Left colon (tissue), 2 donors: ENCODE data around the gene PTGFR. TPM values are rescaled to one million over a fixed set of nuclear protein-coding genes. Genes with fewer than 3 reads are reported as not detected.

Experiments
- ATAC-seq: fragments of 200-7000 bp; cut with Tn5 transposase; one replicate; pipeline ENCODE4 v1.9.1; 2020; ENCODE audit warnings: mild to moderate bottlenecking, moderate library complexity
- DNase-seq, 2 donors: peaks; one replicate each; pipeline ENCODE4 v3.0.0-alpha.2; 2020
- intact Hi-C, 2 donors: fragments of 100-400 bp; cut with DNase I in 1 of 2; cut with micrococcal nuclease in 1 of 2; formaldehyde crosslinking; loops; one replicate each; pipeline versions ENCODE4 v1.11.2 to v1.14.0; 2022; cut with DNase I, micrococcal nuclease
- total RNA-seq, 2 donors: library from RNA; stranded (reverse); fragmentation: NEBNext Ultra II Directional; extraction: Animal tissue kit (Norgen Biotek cat#: 25700); gene quantifications; one replicate each; pipeline ENCODE4 v1.2.1, GENCODE V29; 2021
- donor health status: DM: no; HTN: no; CAD: no.
- donor health status: DM: yes; HTN: yes; CAD: no.

The PTGFR gene
- total RNA-seq, 2 donors from 2014 or later, result 0.18 to 0.87 TPM

DNA sequence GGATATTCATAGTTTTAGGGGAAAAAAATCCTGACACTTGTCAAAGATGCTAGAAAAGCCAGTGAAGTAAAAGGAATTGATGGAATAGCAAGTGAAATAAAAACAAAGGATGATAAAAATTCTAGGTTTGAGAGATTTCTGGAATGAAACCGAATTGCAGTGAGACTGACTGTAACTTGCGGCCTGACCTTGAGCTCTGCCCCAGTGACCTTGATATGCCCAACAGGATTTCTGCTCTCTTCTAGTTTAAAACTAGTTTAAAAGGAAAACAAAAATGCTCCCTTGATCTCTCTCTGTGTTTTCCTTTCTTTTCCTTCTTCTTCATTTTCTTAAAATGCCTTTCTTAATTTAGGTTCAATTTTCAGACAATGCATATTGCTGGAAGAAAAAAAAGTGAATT, 74.6 kb downstream of the PTGFR start:
- intact Hi-C loops, result no loop called here
- DNase-seq (no peak), ATAC-seq (no peak)

DNA sequence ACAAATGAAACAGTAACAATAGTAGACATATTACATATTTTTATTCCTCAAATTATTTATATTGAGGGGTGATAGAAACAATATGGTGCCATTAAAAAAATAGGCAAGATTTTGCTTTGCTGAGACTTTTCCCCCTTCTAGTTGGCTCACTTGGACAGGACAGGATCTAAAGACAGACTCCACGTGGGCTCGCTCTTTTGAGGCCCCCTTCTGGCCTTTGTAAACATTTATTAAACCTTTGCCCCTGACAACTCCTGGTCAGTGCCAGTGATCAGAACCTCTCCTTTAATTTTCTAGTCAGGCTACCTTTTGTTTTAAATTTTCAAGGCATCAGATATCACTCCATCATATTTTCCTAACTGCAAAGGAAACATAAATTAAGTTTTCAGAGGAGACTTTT, 79.8 kb downstream of the PTGFR start:
- intact Hi-C loops, result no loop called here
- no peak for ATAC-seq
- DNase-seq, result no peak

DNA sequence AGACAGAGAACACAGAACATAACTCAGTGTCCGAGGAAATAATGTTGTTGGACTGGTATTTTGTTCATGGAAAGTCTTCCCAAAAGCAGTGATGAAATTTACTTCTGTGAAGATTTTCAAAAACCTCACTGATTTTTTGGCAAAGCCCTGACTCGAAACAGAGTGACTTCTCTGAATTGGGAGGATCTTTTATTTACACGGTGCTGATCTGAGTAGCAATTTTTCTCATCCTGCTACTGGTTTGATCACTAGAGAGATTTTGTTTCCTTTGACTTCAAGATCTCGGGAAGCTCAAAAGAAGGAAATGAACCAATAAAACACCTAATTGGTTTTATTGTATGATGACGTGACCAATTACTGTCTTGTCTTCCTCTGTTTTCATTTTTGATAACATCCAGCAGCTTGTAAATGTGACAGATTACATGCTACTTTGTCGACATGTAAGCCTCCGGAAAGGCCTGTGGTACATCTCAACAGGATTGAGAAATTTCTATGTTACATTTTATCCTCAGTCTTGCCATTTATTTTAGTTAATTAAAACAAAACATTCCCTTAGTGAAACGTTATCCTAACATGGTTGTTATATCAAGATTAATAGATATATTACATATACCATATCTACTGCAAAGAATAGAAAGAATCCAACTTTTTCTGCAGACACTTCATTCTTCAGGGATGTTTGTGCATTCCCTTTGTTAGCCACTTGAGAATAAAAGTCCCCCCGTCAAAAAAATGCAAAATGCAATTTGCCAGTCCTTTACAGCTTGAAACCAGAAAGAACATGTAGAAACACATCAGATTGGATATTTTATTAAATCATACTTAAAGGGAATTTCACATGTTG, 86.7 kb downstream of the PTGFR start:
- DNase-seq (no peak), ATAC-seq (no peak)
- intact Hi-C loops, result no loop called here

DNA sequence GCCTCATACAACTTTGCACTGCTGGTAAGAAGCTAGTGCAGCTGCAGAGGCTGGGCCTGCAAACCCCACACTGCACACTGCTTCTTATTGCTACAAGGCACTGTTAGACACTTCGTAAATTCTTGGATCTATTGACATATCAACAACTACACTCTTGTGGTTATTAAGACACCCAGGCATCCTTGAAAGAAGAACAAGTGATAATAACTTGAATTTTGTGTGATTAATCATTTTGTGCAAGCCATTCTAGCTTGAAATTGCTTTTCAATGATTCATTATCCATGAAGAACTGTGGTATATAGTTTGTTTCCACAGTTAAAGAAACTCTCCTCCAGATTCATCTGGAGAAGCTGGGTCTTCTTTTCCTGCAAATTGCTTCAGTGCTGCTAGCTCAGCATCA, 95.8 kb downstream of the PTGFR start:
- DNase-seq (no peak), ATAC-seq (no peak)
- intact Hi-C loops, result no loop called here

DNA sequence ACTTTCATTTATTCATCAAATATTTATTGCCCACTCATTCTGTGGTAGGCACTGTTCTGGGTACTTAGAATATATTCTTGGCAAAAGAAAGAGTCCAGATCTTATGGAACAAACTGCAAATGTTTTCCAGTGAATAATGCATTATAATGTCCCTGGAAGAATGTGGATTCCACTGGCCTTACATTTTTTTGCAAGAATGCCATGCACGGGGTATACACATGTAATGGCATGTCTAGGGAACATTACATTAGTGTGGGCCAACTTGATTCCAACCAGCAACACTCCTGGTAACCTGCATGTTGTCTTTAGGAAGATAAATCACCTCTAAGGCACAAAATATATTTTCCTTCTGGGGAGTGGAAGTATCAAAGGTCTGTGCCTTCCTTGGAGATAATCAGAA, 96.4 kb downstream of the PTGFR start:
- intact Hi-C loops, result no loop called here

More for the DNA sequence above, 96.4 kb downstream of the PTGFR start:
- ATAC-seq (no peak), DNase-seq (no peak)

Other genes with a start within 250 kb of the PTGFR start
- 1 to 10 TPM; 1.6 to 3.0 TPM for gene IFI44L, start 129.5 kb downstream of the PTGFR start, total RNA-seq
- gene IFI44, start 158.9 kb downstream of the PTGFR start, total RNA-seq, result 1 to 10 TPM; 3.9 to 6.0 TPM